Pulmonary artery endothelial cell (primary cell): ENCODE results near the gene IKBIP. TPM values are rescaled to one million over a fixed set of nuclear protein-coding genes. Genes with fewer than 3 reads are reported as not detected.
A peak's percentile ranks its signal among the peaks of the same experiment; 100 is the strongest.
"Not testable (repeated sequence)": the region's sequence is repeated elsewhere in the genome, so short reads cannot be mapped to it uniquely, and the experiment has no call there.

Experiments
- DNase-seq: peaks from one replicate; pipeline ENCODE4 v3.0.0-alpha.2; 2011; ENCODE audit warnings: low read depth, low spot score
- total RNA-seq: library from RNA; depleted of rRNA; stranded (reverse); fragments of >200 nt; gene quantifications from 2 replicates; pipeline ENCODE4 v1.2.3, GENCODE V29; 2014

IKBIP gene, protein sequence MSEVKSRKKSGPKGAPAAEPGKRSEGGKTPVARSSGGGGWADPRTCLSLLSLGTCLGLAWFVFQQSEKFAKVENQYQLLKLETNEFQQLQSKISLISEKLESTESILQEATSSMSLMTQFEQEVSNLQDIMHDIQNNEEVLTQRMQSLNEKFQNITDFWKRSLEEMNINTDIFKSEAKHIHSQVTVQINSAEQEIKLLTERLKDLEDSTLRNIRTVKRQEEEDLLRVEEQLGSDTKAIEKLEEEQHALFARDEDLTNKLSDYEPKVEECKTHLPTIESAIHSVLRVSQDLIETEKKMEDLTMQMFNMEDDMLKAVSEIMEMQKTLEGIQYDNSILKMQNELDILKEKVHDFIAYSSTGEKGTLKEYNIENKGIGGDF
- total RNA-seq = 49.6 and 67.0 TPM in 2 replicates

DNA sequence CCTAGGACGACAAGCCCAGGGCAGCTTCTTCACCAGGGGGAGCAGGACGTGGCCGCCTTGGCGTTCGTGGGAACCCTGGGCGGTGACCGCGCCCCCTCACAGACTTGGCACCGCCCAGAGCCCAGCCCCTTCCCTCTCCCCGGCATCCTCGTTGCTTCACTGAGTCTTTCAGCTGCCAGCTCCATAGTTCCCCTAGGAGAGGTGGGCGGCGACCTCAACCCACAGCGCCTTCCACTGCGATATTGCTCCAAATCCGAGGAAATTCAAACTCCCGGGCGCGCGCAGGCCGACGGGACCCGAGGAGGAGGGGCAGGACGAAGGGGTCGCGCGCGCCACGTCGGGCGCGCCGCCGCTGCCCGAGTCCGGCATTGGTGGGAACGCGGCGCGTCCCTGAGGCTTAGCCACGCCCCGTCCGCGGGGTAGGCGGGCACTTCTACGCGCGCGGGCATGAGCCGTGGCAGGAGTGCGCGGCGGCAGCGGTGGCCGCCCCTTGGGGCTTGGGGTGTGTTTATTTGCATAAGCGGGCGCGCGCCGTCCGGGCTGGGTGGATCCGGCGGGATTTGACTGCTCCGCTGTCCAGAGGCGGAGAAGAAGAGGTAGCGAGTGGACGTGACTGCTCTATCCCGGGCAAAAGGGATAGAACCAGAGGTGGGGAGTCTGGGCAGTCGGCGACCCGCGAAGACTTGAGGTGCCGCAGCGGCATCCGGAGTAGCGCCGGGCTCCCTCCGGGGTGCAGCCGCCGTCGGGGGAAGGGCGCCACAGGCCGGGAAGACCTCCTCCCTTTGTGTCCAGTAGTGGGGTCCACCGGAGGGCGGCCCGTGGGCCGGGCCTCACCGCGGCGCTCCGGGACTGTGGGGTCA lies at the start of gene IKBIP, which contains the start of gene APAF1:
TSS of gene IKBIP (minus strand) at position 77 of the 860 bp plus-strand sequence. CDS start 87 bp downstream, outside the sequence.
TSS of gene APAF1 (plus strand) at position 579 of the 860 bp plus-strand sequence. CDS start 3,070 bp downstream, outside the sequence.
- DNase-seq = peak; percentile 87

DNA sequence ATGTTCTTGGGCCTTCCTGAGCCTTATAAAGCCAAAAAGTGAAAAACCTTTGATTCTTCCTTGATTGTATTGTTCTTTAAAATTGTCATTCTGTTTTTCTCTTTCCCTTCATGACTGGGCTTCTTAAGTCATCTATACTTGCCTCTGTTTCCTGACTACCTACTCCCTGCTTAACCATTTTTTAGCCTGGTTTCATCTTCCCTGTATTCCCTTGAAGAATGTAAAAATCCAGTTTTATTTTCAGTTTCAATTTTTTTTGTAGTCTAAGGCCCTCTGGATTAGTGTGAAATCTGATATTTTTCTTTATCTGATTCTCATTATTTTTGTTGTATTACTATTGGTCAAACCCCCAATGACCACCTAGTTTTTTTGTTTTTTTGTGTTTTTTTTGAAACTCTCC lies 46.8 kb upstream of the IKBIP start:
- no peak for DNase-seq

DNA sequence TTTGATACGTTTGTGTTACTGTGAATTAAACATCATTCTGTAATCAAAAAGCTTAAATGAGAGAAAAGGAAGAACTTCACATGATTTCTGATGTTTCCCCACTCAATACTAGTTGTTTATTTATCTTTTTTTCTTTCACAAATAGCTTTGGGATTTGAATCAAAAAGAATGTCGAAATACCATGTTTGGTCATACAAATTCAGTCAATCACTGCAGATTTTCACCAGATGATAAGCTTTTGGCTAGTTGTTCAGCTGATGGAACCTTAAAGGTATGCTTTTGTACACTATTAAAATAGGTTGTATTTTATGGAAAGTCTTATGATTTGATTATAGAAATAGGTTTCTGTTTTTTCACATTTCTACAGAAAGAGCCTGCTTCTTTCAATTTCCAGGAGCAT lies 42.0 kb upstream of the IKBIP start:
- DNase-seq = no peak

- no peak for DNase-seq
These were observed 39.6 kb upstream of the IKBIP start for GRCh38 chr12:98684199-98684598.

GRCh38 chr12:98679611-98680005 lies 35.0 kb upstream of the IKBIP start:
- no peak for DNase-seq

DNA sequence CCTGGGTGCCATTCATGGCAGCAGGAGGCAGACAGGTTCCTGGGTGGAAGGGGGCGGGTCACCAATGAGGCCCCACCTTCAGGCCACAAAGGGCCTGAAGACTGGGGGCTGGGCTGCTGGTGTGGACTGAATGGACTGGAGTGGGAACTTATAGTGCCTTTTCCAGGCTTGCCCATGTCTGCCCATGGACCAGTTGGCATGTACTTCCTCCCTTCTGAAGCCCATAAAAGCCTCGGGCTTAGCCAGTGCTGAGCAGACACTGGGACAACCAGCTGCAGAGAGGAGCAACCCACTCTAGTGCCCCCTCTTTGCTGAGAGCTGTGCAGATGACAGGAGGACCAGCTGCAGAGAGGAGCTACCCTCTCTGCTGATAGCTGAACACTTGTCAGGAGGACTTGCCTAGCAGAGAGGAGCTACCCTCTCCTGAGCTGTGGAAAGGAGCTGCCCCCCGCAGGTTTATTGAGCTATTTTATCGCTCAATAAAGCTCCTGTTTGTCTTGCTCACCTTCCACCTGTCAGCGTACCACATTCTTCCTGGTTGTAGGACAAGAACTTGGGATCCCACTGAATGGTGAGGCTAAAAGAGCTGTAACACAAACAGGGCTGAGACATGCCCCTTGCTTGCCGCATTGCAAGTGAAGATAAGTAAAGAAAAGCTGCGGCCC lies 34.5 kb upstream of the IKBIP start:
- DNase-seq = no peak

DNA sequence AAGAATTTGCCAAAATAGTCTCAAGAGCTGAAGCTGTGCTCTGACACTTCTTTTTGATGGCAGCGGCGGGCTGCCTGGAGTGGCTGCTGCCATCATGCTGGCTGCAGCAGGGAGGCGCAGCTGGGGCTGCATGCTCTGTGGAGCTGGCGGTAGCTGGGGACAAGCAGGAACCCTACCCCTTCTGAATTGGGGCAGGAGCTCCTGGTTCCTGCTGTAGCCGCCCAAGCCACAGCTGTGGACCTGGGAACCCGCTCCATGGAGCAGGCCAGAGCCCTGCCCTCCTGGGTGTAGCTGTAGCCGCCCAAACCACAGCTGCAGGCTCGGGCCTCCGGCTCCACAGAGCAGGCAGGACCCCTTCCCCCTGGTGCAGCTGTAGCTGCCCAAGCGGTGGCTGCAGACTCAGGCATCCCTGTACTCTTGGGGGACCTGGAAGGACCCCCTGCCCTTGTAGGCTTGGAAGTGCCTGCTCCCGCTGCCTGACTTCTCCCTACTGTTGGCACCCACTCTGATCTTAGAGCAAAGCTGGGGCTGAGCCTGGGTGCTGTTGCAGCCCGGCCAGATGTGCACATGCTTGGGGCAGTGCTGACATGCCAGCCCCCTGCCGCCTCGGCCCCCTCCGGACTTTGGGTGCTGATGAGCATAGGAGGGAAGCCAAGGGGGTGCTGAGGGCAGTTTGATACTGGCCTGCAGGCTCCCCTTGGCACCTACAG lies 33.8 kb upstream of the IKBIP start:
- no peak for DNase-seq

GRCh38 chr12:98674841-98675240 lies 30.3 kb upstream of the IKBIP start:
- no peak for DNase-seq

GRCh38 chr12:98671459-98671858 lies 26.9 kb upstream of the IKBIP start:
- no peak for DNase-seq

- DNase-seq = no peak
These were observed 25.2 kb upstream of the IKBIP start for GRCh38 chr12:98669751-98670150.

DNA sequence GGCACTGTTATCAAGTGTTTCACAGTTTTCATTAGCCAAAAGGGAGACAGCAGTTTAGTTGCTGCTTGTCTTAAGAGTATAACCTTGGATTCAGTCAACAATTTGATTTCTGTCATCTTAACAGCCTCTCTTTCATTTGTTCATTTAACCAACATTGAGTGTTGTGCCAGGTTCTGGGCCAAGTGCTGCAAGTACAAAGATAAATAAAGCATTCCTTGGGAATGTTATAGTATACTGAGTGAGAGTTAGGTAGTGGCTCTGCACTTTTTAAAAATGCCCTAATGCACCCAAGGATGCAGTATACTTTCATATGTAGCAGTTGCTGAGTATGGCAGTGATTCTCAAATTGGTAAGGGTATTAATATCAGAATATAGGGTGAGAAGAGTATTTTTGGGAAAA lies 15.9 kb upstream of the IKBIP start:
- DNase-seq = no peak

GRCh38 chr12:98656289-98657101 lies 11.9 kb upstream of the IKBIP start:
- DNase-seq = no peak

- no peak for DNase-seq
These were observed 9.4 kb upstream of the IKBIP start for GRCh38 chr12:98653866-98654493.

- DNase-seq = no peak
These were observed 6.7 kb upstream of the IKBIP start for GRCh38 chr12:98651328-98651727.

GRCh38 chr12:98646294-98647090 lies 1.9 kb upstream of the IKBIP start:
- DNase-seq = no peak

- no peak for DNase-seq
These were observed 1.0 kb upstream of the IKBIP start for GRCh38 chr12:98645572-98646067.

DNA sequence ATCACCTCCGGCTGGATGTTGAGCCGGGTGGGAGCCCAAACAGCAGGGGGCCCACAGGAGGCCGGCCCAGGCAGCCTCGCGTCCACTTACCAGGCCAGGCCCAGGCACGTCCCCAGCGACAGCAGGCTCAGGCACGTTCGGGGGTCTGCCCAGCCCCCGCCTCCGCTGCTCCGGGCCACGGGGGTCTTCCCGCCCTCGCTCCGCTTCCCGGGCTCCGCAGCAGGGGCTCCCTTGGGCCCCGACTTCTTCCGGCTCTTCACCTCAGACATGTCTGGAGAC lies 216 bp downstream of the IKBIP start:
- DNase-seq = peak; percentile 10

GRCh38 chr12:98642801-98643200 lies 1.8 kb downstream of the IKBIP start:
- not testable (repeated sequence) for DNase-seq

GRCh38 chr12:98639491-98639890 lies 5.1 kb downstream of the IKBIP start:
- DNase-seq = no peak
